Right kidney (tissue), 9 donors: ENCODE results near the gene IQGAP2.
A peak's percentile ranks its signal among the peaks of the same experiment; 100 is the strongest.
"Not testable (repeated sequence)": the region's sequence is repeated elsewhere in the genome, so short reads cannot be mapped to it uniquely, and the experiment has no call there.

Experiments used
- DNase-seq: peaks from one replicate; pipeline ENCODE4 v3.0.0-alpha.2; 2016
- long read RNA-seq, 8 donors: transcript quantifications; one replicate each; lab custom pipeline, GENCODE V29; 2026

The IQGAP2 gene, protein sequence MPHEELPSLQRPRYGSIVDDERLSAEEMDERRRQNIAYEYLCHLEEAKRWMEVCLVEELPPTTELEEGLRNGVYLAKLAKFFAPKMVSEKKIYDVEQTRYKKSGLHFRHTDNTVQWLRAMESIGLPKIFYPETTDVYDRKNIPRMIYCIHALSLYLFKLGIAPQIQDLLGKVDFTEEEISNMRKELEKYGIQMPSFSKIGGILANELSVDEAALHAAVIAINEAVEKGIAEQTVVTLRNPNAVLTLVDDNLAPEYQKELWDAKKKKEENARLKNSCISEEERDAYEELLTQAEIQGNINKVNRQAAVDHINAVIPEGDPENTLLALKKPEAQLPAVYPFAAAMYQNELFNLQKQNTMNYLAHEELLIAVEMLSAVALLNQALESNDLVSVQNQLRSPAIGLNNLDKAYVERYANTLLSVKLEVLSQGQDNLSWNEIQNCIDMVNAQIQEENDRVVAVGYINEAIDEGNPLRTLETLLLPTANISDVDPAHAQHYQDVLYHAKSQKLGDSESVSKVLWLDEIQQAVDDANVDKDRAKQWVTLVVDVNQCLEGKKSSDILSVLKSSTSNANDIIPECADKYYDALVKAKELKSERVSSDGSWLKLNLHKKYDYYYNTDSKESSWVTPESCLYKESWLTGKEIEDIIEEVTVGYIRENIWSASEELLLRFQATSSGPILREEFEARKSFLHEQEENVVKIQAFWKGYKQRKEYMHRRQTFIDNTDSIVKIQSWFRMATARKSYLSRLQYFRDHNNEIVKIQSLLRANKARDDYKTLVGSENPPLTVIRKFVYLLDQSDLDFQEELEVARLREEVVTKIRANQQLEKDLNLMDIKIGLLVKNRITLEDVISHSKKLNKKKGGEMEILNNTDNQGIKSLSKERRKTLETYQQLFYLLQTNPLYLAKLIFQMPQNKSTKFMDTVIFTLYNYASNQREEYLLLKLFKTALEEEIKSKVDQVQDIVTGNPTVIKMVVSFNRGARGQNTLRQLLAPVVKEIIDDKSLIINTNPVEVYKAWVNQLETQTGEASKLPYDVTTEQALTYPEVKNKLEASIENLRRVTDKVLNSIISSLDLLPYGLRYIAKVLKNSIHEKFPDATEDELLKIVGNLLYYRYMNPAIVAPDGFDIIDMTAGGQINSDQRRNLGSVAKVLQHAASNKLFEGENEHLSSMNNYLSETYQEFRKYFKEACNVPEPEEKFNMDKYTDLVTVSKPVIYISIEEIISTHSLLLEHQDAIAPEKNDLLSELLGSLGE (N-terminal part only)
- long read RNA-seq, donor 1, full-length matches to known transcripts = 1 of 11 reads
- long read RNA-seq, donor 1, partial matches to known transcripts = 10 of 11 reads
- long read RNA-seq, donor 1, other reads (novel, unspliced or antisense) = 0 of 11 reads
- long read RNA-seq, donor 2, partial matches to known transcripts = 20 of 20 reads
- long read RNA-seq, donor 2, other reads (novel, unspliced or antisense) = 0 of 20 reads
- long read RNA-seq, donor 3, full-length matches to known transcripts = 1 of 1 reads
- long read RNA-seq, donor 3, partial matches to known transcripts = 0 of 1 reads
- long read RNA-seq, donor 3, other reads (novel, unspliced or antisense) = 0 of 1 reads
- long read RNA-seq, donor 4, full-length matches to known transcripts = 1 of 37 reads
- long read RNA-seq, donor 4, partial matches to known transcripts = 36 of 37 reads
- long read RNA-seq, donor 4, other reads (novel, unspliced or antisense) = 0 of 37 reads
- long read RNA-seq, donor 5, full-length matches to known transcripts = 2 of 28 reads
- long read RNA-seq, donor 5, partial matches to known transcripts = 26 of 28 reads
- long read RNA-seq, donor 5, other reads (novel, unspliced or antisense) = 0 of 28 reads
- long read RNA-seq, donor 6, full-length matches to known transcripts = 1 of 7 reads
- long read RNA-seq, donor 6, partial matches to known transcripts = 6 of 7 reads
- long read RNA-seq, donor 6, other reads (novel, unspliced or antisense) = 0 of 7 reads
- long read RNA-seq, donor 7, partial matches to known transcripts = 32 of 33 reads
- long read RNA-seq, donor 7, other reads (novel, unspliced or antisense) = 0 of 33 reads
- long read RNA-seq, donor 8, partial matches to known transcripts = 13 of 13 reads
- long read RNA-seq, donor 8, other reads (novel, unspliced or antisense) = 0 of 13 reads

DNA sequence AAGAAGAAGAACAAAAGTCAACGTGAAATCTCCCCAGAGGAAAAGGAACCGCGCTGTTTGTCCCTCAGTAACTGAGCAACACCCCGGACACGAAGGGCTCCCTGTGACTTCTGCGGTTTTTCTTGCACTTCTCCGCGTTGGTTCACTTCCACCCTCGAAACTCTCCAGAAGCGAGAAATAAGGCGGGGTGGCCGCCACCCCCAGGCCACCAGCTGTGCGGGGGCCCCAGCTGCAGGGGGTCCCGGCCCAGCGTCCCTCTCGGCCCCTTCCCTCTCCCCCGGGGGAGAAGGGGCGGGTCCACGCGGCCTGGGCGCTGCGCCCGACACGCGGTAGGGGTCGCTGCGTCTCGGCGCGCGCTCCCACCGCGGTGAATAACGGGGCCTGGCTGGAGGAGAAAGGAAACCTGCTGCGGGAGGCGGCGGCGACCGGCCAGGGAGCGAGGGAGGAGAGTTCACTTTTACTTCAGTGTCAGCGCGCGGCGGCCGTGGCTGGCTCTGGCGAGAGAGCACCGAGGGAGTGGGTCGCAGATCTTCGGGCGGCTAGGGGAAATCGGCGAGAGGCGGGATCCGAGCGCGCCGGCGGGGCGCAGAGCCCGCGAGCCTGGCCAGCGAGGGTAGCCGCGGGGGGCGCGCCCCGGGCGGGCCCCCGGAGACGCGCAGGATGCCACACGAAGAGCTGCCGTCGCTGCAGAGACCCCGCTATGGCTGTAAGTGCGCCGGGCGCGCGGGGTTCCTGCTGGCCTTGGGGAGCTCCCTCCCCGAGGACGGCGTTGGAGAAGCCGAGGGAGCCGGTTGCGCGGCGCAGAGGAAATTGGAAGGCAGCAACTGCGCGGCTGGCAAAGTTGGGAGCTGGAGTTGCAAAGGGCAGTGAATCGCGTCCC lies at the start of gene IQGAP2:
IQGAP2 (plus strand) TSS at position 400 of the 880 bp plus-strand sequence; CDS start at position 661, 261 bp downstream.
- DNase-seq = peak; percentile 98

DNA sequence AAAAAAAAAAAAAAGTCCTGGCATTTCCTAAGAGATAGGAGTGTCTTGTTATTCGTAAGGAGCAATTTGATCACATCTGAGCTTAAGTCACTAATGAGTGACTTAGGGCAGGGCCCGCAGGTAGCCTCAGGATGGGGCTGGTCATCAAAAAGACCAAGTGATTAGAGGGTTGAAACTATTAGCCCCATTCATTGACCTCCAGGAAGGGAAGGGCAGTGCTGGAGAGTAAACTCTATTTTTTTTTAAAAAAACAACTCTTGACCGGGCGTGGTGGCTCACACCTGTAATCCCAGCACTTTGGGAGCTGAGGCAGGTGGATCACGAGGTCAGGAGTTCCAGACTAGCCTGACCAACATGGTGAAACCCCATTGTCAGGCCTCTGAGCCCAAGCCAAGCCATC lies 46.2 kb upstream of the IQGAP2 start:
- no peak for DNase-seq

GRCh38 chr5:76363352-76364225 lies 39.5 kb upstream of the IQGAP2 start:
- no peak for DNase-seq

DNA sequence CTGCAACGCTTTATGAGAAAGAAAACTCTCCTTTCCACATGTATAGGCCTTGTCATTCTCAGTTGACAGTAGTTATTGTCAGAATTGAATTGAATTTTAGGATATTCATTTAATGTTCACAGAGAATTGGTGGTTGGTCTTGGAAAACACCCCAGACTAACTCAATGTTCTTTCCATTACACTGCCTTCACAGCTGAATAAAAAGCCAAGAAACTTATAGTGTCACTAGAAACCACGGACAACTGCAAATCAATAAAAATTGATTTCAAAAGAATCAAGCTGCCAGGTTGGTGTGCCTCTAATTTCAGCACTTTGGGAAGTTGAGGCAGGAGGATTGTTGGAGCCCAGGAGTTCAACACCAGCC lies 38.9 kb upstream of the IQGAP2 start:
- DNase-seq = no peak

DNA sequence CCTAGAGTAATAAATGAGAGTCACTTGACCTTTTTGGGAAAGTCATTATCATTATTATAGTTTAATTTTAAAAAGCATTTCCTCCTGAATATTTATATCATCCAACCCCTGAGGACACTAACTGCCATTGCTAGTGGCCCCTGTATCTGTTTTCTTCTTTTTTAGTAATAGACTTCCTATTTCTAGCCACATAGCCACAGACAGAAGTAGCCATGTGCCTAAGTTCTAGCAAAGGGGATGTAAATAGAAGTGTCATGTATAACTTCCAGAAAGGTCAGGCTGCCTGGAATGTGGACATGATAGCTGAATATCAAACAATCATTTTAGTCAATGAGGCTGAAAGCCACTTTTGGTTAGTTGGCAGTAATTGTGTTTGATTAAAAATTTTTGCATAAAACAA lies 37.5 kb upstream of the IQGAP2 start:
- no peak for DNase-seq

DNA sequence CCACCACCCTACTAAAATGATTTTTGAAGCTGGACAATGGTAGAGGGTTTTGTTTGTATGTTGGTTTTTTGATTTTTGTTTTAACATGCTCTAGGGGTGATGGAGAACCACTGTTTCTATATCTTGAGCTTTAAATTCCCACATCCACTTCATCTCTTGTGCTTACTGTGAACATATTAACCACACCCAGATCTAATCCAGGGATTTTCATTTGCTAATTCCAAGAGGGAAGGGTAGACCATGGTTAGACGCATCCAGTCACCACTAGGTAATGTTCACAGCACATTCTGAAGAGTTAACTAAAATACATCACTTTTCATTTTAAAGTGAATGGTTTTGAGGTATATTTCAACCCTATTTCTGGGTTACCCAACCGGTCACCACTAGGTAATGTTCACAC lies 36.5 kb upstream of the IQGAP2 start:
- DNase-seq = no peak

DNA sequence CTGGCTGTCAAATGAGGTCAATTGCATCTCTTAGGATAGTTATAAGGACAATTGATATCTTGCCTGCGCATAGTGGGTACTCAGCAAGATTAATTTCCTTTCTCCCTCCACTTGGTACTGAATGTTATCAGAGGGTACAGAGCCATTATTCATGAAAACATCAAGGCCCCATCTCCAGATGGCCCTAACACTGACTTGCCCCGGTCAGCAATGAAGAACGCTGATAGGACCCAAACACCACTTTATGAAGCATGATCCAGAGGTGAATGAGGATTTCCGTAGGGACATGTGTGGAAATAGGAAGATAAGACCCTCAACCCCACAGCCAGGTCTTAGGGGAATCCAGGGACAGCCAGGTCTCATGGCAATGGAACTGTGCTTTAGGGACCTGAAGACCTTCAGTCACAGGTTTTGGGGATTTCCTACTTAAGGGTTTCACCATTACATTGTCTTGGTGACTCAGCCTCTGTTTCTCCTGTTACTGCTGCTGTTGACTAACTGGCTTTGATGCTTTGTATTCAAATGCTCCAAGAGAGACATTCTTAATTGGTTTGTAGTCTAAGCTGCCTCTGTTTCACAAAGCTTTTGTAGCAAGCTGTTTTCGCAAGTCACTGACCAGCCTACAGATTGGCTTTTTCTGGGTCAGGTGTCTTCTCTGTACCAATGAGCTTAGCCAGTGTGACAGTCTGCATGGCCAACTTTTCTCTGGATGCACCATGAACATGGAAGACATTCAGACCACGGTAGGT lies 35.3 kb upstream of the IQGAP2 start:
- no peak for DNase-seq

- no peak for DNase-seq
Observed at GRCh38 chr5:76368941-76369340, 34.1 kb upstream of the IQGAP2 start.

GRCh38 chr5:76369668-76370067 lies 33.4 kb upstream of the IQGAP2 start:
- not testable (repeated sequence) for DNase-seq

GRCh38 chr5:76371960-76372322 lies 31.1 kb upstream of the IQGAP2 start:
- no peak for DNase-seq

- DNase-seq = no peak
Observed at GRCh38 chr5:76372323-76373054, 30.6 kb upstream of the IQGAP2 start.

DNA sequence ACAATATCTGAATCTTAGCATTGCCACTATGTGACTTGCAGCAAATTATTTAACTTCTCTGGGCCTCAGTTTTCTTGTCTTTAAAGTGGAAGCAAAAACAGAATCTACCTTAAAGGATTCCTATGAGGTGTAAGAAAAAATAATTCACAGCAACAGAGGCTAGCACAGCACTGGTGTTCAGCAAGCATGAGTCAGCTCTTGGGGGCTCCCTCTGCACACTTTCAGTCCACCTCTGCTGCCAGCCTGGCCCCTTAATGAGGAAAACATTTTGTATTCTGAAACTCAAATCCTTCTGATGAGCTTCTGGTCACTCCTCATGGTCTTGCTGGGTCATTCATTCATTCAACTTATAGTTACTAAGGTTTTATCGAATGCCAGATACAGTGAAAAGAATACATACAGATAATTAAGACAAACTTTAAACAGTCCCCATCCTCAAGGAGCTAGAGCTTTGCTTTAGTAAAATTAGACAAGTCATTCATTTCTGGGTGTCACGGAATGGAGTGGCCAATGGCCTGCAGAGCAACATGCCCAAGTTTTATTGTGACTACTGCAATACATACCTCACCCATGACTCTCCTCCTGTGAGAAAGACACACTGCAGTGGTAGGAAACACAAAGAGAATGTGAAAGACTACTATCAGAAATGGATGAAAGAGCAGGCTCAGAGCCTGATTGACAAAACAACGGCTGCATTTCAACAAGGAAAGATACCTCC lies 26.8 kb upstream of the IQGAP2 start:
- DNase-seq = no peak

GRCh38 chr5:76376866-76377230 lies 26.2 kb upstream of the IQGAP2 start:
- no peak for DNase-seq

GRCh38 chr5:76378355-76378754 lies 24.7 kb upstream of the IQGAP2 start:
- DNase-seq = no peak

DNA sequence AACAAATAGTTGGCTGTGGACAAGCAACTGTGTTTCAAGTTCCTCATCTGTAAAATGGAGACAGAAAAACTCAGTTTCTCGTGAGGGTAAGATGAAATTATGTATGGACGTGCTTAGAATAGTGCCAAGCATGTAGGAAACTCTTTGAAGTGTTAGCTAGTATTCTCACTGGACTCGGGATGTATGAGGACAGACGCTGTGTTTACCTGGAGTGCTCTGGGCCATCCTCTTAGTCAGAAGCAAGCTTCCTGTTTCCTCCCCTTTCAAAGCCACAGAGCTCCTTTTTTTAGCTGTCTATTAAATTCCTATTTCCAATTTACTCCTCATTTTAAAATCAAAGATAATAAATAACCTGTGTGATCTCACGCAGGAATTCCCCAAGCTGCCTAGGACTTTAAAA lies 23.8 kb upstream of the IQGAP2 start:
- DNase-seq = no peak

DNA sequence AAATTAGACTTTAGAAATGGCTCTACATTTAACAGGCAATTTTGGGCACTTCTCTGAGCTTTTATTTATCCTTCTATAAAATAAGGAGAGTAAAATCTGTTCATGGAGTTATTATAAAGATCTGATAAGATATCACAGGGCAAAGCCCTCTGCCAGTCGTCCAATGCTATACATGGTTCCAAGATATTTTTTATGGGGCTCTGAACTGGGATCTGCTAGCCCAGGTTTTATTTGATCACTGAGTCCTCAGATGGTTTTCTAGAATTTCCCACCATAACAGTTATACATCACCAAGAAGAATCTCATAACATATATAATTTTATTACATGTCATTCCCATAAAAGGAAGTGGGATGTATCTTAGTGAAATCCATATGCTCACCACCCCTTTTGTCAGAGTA lies 23.2 kb upstream of the IQGAP2 start:
- no peak for DNase-seq
